Kidney (tissue), 14 donors: Measurements from ENCODE around the gene FAM120A. TPM values are rescaled to one million over a fixed set of nuclear protein-coding genes. Genes with fewer than 3 reads are reported as not detected.

Source experiments
- DNase-seq, 5 donors: peaks; one replicate each; pipeline ENCODE4 v3.0.0-alpha.2; 2013 to 2020
- FAIRE-seq: peaks from 2 replicates; lab custom pipeline; 2012; peaks lifted over from hg19 to GRCh38; lab: Jason Lieb, UNC
- H3K27ac ChIP-seq, 2 donors: one replicate each; pipeline ENCODE4 v1.7.0; 2013; ENCODE audit warnings: low read depth in 2 of 2, low read length in 2 of 2, inconsistent platforms in 1 of 2
- H3K27me3 ChIP-seq: one replicate; pipeline ENCODE4 v1.7.1; 2013; ENCODE audit warnings: low read length, inconsistent platforms; ENCODE audit not compliant: control insufficient read depth, insufficient read depth
- H3K36me3 ChIP-seq, 3 donors: one replicate each; pipeline versions ENCODE4 v1.7.0 to v1.7.1; 2013; ENCODE audit warnings: low read length in 3 of 3, control low read depth in 1 of 3, inconsistent platforms in 1 of 3; ENCODE audit not compliant: insufficient read depth in 3 of 3, control insufficient read depth in 2 of 3
- H3K4me1 ChIP-seq, 3 donors: one replicate each; pipeline versions ENCODE4 v1.7.0 to v1.7.1; 2013; ENCODE audit warnings: low read length in 3 of 3, inconsistent platforms in 1 of 3, low read depth in 1 of 3; ENCODE audit not compliant: control insufficient read depth in 2 of 3, insufficient read depth in 2 of 3
- H3K4me3 ChIP-seq, 3 donors: one replicate each; pipeline versions ENCODE4 v1.7.0 to v1.8.1; 2013; ENCODE audit warnings: low read length in 3 of 3, control low read depth in 1 of 3, inconsistent platforms in 1 of 3
- H3K9ac ChIP-seq, 3 donors: one replicate each; pipeline versions ENCODE4 v1.7.0 to v1.7.1; 2013; ENCODE audit warnings: low read length in 3 of 3, control low read depth in 1 of 3, inconsistent platforms in 1 of 3
- H3K9me3 ChIP-seq, 3 donors: one replicate each; pipeline versions ENCODE4 v1.7.0 to v1.7.1; 2013; ENCODE audit warnings: low read length in 3 of 3, control low read depth in 1 of 3, inconsistent platforms in 1 of 3; ENCODE audit not compliant: control insufficient read depth in 2 of 3, insufficient read depth in 1 of 3
- intact Hi-C: fragments of 100-400 bp; cut with DNase I; formaldehyde crosslinking; loops from one replicate; pipeline ENCODE4 v1.11.1; 2022
- polyA plus RNA-seq: library from polyadenylated mRNA; stranded (reverse); fragments of 350-450 nt; fragmentation: Illumina TruSeq; extraction: RNeasy Lipid Tissue Mini Kit (QIAGEN cat#74804); gene quantifications from one replicate; pipeline ENCODE4 v1.2.3, GENCODE V29; 2014; ENCODE audit warnings: low read depth, low replicate concordance; ENCODE audit not compliant: insufficient read depth
- total RNA-seq: library from RNA; stranded (reverse); fragmentation: NEBNext Ultra II Directional; extraction: Animal tissue kit (Norgen Biotek cat#: 25700); gene quantifications from one replicate; pipeline ENCODE4 v1.2.1, GENCODE V29; 2021
- TF ChIP-seq, protein P1 (sequence below): IDR thresholded peaks from 3 replicates; pipeline ENCODE4 v1.5.1; 2012; ENCODE audit warnings: mild to moderate bottlenecking, moderate library complexity, borderline replicate concordance; ENCODE audit not compliant: insufficient read depth; ENCODE audit errors: extremely low read depth
- donor health status: control.
- donor health status: control.
- donor health status: control.
- donor health status: control.
- donor health status: control.
- donor health status: DM: yes; HTN: yes; CAD: no.
- donor health status: Normal renal cell carcinoma (clear cell type).

The FAM120A gene
- total and polyA plus RNA-seq, 2 donors from 2014 or later = 43.7 to 127 TPM

DNA sequence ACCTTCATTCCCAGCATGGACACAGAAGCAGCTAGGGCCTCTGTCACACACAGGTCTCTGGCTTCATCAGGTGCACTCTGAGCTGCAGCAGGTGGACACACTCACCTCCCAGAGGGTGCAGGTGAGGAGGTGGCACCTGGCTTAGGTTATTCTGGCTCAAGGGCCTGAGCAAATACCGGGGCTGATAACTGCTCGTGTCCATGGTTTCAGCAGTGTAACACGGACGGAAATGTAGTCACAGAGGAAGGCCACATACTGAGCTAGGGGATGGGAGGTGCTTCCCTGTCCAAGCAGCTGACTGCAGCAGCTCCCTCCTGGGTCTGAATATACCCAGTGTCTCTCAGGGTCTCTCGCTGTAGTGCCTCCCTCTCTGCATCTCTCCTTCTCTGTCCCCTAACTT is 130.6 kb downstream of the FAM120A start:
- Histone ChIP-seq H3K36me3 (no peaks in the 10 kb centered on the region), H3K27me3 (no peaks in the 10 kb centered on the region), H3K9me3 (no peaks in the 10 kb centered on the region), H3K9ac (no peak overlapping the region), H3K4me3 (no peak overlapping the region), H3K27ac (no peak overlapping the region), H3K4me1 (peaks cover 0 to 35% (median 5%) of the 10 kb centered on the region in 3 donors)
- FAIRE-seq = no peak
- TF ChIP-seq, protein P1, sequence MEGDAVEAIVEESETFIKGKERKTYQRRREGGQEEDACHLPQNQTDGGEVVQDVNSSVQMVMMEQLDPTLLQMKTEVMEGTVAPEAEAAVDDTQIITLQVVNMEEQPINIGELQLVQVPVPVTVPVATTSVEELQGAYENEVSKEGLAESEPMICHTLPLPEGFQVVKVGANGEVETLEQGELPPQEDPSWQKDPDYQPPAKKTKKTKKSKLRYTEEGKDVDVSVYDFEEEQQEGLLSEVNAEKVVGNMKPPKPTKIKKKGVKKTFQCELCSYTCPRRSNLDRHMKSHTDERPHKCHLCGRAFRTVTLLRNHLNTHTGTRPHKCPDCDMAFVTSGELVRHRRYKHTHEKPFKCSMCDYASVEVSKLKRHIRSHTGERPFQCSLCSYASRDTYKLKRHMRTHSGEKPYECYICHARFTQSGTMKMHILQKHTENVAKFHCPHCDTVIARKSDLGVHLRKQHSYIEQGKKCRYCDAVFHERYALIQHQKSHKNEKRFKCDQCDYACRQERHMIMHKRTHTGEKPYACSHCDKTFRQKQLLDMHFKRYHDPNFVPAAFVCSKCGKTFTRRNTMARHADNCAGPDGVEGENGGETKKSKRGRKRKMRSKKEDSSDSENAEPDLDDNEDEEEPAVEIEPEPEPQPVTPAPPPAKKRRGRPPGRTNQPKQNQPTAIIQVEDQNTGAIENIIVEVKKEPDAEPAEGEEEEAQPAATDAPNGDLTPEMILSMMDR = no peak
- DNase-seq = peak in 1 of 5 donors; percentile 18
- intact Hi-C loops = no loop called here

DNA sequence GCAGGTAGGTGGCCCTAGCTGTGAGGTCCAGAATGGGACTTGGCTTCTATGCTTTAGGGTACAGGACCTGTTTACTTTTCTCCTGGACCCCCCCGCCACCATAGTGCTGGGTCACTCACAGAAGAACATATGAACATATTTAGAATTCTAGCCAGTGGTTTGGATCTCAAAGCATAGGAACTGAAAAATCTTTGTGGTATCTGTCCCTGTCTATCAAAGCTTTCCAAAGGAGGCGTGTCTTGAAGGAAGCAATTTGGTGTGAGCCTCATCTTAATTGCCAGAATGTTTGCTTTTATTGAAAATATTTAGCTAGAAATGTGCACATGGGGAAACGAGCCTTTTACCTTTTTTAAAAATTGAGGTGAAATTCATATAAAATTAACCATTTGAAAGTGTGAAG is 131.1 kb downstream of the FAM120A start:
- TF ChIP-seq, protein P1 = no peak
- H3K4me1 ChIP-seq = peaks cover 0 to 33% (median 5%) of the 10 kb centered on the region in 3 donors
- H3K27me3 ChIP-seq = no peaks in the 10 kb centered on the region
- H3K36me3 ChIP-seq = no peaks in the 10 kb centered on the region
- no peaks in the 10 kb centered on the region for H3K9me3 ChIP-seq
- H3K27ac ChIP-seq = no peak overlapping the region
- intact Hi-C loops = no loop called here
- H3K9ac ChIP-seq = no peak overlapping the region
- FAIRE-seq (no peak), DNase-seq (peak in 1 of 5 donors; percentile 20)
- H3K4me3 ChIP-seq = no peak overlapping the region

GRCh38 chr9:93585259-93585658 is 133.8 kb downstream of the FAM120A start:
- no peak overlapping the region for H3K4me3 ChIP-seq
- FAIRE-seq (no peak), DNase-seq (peak in 1 of 5 donors; percentile 32)
- no peaks in the 10 kb centered on the region for H3K27me3 ChIP-seq
- no peaks in the 10 kb centered on the region for H3K36me3 ChIP-seq
- H3K9ac ChIP-seq = no peak overlapping the region
- no peak overlapping the region for H3K27ac ChIP-seq
- TF ChIP-seq, protein P1 = no peak
- intact Hi-C loops = no loop called here
- no peaks in the 10 kb centered on the region for H3K9me3 ChIP-seq
- peaks cover 0 to 36% (median 9%) of the 10 kb centered on the region in 3 donors for H3K4me1 ChIP-seq

GRCh38 chr9:93585695-93586094 is 134.2 kb downstream of the FAM120A start:
- peak in 1 of 5 donors; percentile 22 for DNase-seq
- H3K27me3 ChIP-seq = no peaks in the 10 kb centered on the region
- H3K9ac ChIP-seq = no peak overlapping the region
- no peaks in the 10 kb centered on the region for H3K36me3 ChIP-seq
- no peak overlapping the region for H3K4me3 ChIP-seq
- H3K27ac ChIP-seq = no peak overlapping the region
- peaks cover 0 to 36% (median 9%) of the 10 kb centered on the region in 3 donors for H3K4me1 ChIP-seq
- intact Hi-C loops = no loop called here
- FAIRE-seq = no peak
- no peaks in the 10 kb centered on the region for H3K9me3 ChIP-seq
- TF ChIP-seq, protein P1 = no peak
